Measurements from ENCODE around the gene ZNF578.
"Not testable (repeated sequence)": the region's sequence is repeated elsewhere in the genome, so short reads cannot be mapped to it uniquely, and the experiment has no call there.

The ZNF578 gene

GRCh38 chr19:52453324-52454094 is at the start of gene ZNF578:
ZNF578 (plus strand) TSS chr19:52453553; CDS start chr19:52501846, 48,293 bp downstream.
- DNase-seq (ENCODE audit: extremely low read depth in 1 of 2, low read depth in 1 of 2): peak; percentile 16 to 33

- no peak for DNase-seq (ENCODE audit: extremely low read depth in 1 of 2, low read depth in 1 of 2)
Measured at GRCh38 chr19:52410276-52410675, 43.1 kb upstream of the ZNF578 start.

- DNase-seq (ENCODE audit: extremely low read depth in 1 of 2, low read depth in 1 of 2): no peak
Measured at GRCh38 chr19:52415711-52416110, 37.6 kb upstream of the ZNF578 start.

- DNase-seq (ENCODE audit: extremely low read depth in 1 of 2, low read depth in 1 of 2): no peak
Measured at GRCh38 chr19:52428937-52429336, 24.4 kb upstream of the ZNF578 start, which contains the start of gene ZNF534. ZNF534 (plus strand) TSS chr19:52429148; CDS start chr19:52431475, 2,327 bp downstream.

- no peak for DNase-seq (ENCODE audit: extremely low read depth in 1 of 2, low read depth in 1 of 2)
Measured at GRCh38 chr19:52442179-52442578, 11.2 kb upstream of the ZNF578 start.

GRCh38 chr19:52444506-52444905 is 8.8 kb upstream of the ZNF578 start:
- no peak for DNase-seq (ENCODE audit: extremely low read depth in 1 of 2, low read depth in 1 of 2)

GRCh38 chr19:52451241-52451640 is 2.1 kb upstream of the ZNF578 start:
- no peak for DNase-seq (ENCODE audit: extremely low read depth in 1 of 2, low read depth in 1 of 2)

- DNase-seq (ENCODE audit: extremely low read depth in 1 of 2, low read depth in 1 of 2): no peak
Measured at GRCh38 chr19:52464798-52465470, 11.6 kb downstream of the ZNF578 start.

- no peak for DNase-seq (ENCODE audit: extremely low read depth in 1 of 2, low read depth in 1 of 2)
Measured at GRCh38 chr19:52473655-52474350, 20.4 kb downstream of the ZNF578 start.

GRCh38 chr19:52474351-52475127 is 21.2 kb downstream of the ZNF578 start:
- no peak for DNase-seq (ENCODE audit: extremely low read depth in 1 of 2, low read depth in 1 of 2)

GRCh38 chr19:52484111-52484743 is 30.9 kb downstream of the ZNF578 start:
- DNase-seq (ENCODE audit: extremely low read depth in 1 of 2, low read depth in 1 of 2): not testable (repeated sequence)

GRCh38 chr19:52485064-52485463 is 31.7 kb downstream of the ZNF578 start:
- DNase-seq (ENCODE audit: extremely low read depth in 1 of 2, low read depth in 1 of 2): not testable (repeated sequence)

GRCh38 chr19:52485561-52486240 is 32.3 kb downstream of the ZNF578 start:
- DNase-seq (ENCODE audit: extremely low read depth in 1 of 2, low read depth in 1 of 2): not testable (repeated sequence)

- no peak for DNase-seq (ENCODE audit: extremely low read depth in 1 of 2, low read depth in 1 of 2)
Measured at GRCh38 chr19:52492201-52492993, 39.0 kb downstream of the ZNF578 start.

GRCh38 chr19:52492994-52493470 is 39.7 kb downstream of the ZNF578 start:
- DNase-seq (ENCODE audit: extremely low read depth in 1 of 2, low read depth in 1 of 2): no peak

GRCh38 chr19:52494518-52494917 is 41.2 kb downstream of the ZNF578 start:
- no peak for DNase-seq (ENCODE audit: extremely low read depth in 1 of 2, low read depth in 1 of 2)

- DNase-seq (ENCODE audit: extremely low read depth in 1 of 2, low read depth in 1 of 2): no peak
Measured at GRCh38 chr19:52498571-52498970, 45.2 kb downstream of the ZNF578 start.

- not testable (repeated sequence) for DNase-seq (ENCODE audit: extremely low read depth in 1 of 2, low read depth in 1 of 2)
Measured at GRCh38 chr19:52500474-52500873, 47.1 kb downstream of the ZNF578 start.

- not testable (repeated sequence) for DNase-seq (ENCODE audit: extremely low read depth in 1 of 2, low read depth in 1 of 2)
Measured at GRCh38 chr19:52500991-52501390, 47.6 kb downstream of the ZNF578 start.
